DMS79 treated with DMSO at 0.1 percent for 48 hours (cell line): ENCODE data around the gene BAX.
A peak's percentile ranks its signal among the peaks of the same experiment; 100 is the strongest.

Experiments used
- DNase-seq: peaks from one replicate; lab custom pipeline; 2025; lab: John Stamatoyannopoulos, UW

The BAX gene

GRCh38 chr19:48933382-48933932 is 21.2 kb upstream of the BAX start, which contains the start of gene DHDH:
DHDH (plus strand) TSS chr19:48933699; CDS start chr19:48933722, 23 bp downstream.
- DNase-seq, result peak; percentile 92

DNA sequence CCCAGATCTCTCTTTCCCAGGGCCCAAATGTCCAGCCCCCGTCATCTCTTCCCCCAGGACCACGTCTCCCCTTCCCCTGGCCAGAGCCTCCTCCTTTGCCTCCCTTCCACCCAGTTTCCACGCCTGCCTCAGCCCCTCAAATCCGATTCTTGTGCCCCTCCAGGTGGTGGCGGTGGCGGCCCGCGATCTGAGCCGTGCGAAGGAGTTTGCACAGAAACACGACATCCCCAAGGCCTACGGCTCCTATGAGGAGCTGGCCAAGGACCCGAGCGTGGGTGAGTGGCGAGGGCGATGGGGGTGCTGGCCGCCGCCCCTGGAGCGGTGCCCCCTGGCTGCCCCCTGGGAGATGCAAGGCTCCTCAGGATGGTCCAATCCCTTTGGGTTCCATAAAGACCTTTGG is 19.8 kb upstream of the BAX start:
- DNase-seq, result no peak

DNA sequence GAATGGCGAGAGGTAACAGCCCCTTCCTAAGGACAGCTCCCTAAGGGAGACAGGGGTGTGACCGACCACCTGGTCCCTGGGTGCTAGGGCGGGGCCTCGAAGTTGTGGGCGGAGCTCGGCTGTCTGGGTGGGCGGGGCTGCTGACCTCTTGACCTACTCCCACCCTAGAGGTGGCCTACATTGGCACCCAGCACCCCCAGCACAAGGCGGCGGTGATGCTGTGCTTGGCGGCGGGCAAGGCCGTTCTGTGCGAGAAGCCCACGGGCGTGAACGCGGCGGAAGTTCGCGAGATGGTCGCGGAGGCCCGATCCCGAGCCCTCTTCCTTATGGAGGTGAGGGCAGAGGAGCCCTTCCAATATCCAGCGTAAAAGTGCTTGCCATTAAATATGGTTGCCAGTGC is 18.8 kb upstream of the BAX start:
- DNase-seq, result no peak

DNA sequence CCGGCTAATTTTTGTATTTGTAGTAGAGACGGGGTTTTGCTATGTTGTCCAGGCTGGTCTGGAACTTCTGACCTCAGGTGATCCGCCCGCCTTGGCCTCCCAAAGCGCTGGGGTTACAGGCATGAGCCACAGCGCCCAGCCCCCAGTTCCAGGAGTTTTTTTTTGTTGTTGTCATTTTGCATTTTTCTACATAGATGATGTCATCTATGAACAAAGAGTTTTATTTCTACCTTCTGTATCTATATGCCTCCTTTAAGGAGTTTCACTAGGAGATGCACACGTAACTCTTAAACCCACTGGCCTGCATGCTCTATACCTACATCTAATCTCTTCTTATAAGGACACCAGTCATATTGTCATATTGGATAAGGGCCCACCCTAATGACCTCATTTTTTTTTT is 16.4 kb upstream of the BAX start:
- no peak for DNase-seq

- no peak for DNase-seq
Observed at GRCh38 chr19:48940902-48941301, 13.8 kb upstream of the BAX start.

GRCh38 chr19:48943081-48943480 is 11.6 kb upstream of the BAX start:
- no peak for DNase-seq

DNA sequence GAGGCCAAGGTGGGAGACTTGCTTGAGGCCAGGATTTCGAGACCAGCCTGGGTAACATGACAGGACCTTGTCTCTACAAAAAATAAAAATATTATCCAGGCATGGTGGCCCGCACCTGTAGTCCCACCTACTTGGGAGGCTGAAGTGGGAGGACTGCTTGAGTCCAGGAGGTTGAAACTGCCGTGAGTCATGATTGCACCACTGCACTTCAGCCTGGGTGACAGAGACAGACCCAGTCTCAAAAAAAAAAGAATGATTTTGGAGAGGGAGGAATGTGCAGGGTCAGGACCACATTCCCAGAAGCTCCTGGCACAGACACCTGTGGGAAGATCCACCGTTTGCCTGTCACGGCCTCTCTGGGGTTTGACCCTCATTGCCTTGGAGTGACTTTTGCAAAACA is 9.3 kb upstream of the BAX start:
- DNase-seq, result no peak

- DNase-seq, result no peak
Observed at GRCh38 chr19:48945817-48946216, 8.9 kb upstream of the BAX start.

DNA sequence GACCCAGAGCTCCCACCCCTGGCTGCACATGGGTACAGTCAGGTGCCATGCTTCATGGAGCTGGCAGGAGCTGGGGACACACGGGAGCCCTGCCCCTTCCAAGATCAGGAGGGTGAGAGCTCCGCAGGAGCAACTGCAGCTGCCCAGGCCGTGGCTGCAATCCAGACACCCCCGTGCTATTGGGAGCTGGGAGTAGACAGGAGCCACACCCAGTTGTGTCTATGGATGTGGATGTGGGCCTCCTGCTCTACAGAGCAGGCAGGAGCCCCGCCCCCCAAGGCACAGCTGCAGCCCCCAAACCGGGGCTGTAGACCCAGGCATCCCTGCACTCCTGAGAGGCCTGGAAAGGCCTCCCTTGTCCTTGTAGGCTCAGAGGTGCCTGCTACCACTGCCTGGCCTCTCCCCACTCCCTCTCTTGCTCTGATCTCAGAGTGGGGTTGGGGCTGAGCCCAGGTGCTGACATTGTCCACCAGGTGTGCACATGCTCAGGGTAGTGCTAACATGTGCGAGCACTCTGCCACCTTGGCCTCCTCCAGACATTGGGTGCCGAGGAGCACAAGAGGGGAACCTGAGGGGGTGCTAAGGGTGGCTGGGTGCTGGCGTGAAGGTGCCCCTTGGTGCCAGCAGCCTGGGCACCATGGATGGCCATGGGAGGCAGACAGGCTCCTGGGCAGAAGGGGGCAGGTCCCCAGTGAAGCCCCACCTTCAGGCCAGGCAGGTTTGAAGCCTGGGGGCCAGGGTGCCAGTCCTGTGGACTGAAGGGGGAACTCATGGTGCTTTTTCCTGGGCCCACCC is 8.0 kb upstream of the BAX start:
- no peak for DNase-seq

DNA sequence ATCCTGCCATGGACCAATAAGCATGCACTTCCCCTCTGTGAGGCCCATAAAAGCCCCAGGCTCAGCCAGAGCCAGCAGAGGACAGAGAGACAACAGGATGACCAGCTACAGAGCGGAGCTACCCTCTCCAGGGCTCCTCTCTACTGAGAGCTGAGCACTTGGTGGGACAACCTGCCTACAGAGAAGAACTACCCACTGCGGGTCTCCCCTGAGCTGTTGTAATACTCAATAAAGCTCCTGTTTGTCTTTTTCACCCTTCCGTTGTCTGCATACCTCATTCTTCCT is 7.5 kb upstream of the BAX start:
- DNase-seq, result no peak

- DNase-seq, result no peak
Observed at GRCh38 chr19:48950159-48950558, 4.5 kb upstream of the BAX start.

DNA sequence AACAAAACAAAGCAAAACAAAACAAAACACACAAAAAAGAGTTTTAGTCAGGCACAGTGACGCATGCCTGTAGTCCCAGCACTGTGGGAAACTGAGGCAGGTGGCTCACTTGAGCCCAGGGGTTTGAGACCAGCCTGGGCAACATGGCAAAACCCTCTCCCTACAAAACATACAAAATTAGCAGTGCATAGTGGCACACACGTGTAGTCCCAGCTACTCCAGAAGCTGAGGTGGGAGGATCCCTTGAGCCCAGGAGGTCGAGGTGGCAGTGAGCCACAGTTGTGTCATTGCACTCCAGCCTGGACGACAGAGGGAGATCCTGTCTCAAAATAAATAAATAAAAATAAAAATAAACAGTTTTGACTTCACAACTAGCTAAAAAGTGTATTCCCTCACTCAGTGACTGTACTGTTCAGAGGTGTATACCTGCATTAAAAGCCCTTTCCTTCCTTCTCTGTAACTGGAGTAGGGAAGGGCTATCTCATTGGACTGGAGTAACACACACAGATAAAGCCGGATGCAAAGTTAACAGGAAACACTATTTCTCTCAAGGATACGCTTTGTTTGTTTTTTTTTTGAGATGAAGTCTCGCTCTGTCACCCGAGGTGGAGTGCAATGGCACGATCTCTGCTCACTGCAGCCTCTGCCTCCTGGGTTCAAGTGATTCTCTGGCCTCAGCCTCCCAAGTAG is 3.7 kb upstream of the BAX start:
- no peak for DNase-seq

- DNase-seq, result no peak
Observed at GRCh38 chr19:48953141-48953540, 1.5 kb upstream of the BAX start.

DNA sequence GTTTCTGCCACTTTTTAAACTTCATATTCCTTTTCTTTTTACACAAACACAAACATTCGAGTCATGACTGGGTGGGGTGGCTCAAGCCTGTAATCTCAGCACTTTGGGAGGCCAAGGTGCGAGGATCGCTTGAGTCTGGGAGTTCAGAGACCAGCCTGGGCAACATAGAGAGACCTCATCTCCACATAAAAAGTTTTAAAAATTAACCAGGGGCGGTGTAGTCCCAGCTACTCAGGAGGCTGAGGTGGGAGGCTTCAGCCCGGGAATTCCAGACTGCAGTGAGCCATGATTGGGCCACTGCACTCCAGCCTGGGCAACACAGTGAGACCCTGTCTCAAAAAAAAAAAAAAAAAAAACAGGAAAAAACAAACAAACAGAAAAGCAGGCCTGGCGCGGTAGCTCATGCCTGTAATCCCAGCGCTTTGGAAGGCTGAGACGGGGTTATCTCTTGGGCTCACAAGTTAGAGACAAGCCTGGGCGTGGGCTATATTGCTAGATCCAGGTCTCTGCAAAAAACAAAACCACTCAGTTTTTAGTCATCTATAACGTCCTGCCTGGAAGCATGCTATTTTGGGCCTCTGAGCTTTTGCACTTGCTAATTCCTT is 583 bp upstream of the BAX start:
- no peak for DNase-seq

- DNase-seq, result no peak
Observed at GRCh38 chr19:48955308-48955958, 758 bp downstream of the BAX start.

GRCh38 chr19:48958006-48958405 is 3.3 kb downstream of the BAX start:
- DNase-seq, result no peak

DNA sequence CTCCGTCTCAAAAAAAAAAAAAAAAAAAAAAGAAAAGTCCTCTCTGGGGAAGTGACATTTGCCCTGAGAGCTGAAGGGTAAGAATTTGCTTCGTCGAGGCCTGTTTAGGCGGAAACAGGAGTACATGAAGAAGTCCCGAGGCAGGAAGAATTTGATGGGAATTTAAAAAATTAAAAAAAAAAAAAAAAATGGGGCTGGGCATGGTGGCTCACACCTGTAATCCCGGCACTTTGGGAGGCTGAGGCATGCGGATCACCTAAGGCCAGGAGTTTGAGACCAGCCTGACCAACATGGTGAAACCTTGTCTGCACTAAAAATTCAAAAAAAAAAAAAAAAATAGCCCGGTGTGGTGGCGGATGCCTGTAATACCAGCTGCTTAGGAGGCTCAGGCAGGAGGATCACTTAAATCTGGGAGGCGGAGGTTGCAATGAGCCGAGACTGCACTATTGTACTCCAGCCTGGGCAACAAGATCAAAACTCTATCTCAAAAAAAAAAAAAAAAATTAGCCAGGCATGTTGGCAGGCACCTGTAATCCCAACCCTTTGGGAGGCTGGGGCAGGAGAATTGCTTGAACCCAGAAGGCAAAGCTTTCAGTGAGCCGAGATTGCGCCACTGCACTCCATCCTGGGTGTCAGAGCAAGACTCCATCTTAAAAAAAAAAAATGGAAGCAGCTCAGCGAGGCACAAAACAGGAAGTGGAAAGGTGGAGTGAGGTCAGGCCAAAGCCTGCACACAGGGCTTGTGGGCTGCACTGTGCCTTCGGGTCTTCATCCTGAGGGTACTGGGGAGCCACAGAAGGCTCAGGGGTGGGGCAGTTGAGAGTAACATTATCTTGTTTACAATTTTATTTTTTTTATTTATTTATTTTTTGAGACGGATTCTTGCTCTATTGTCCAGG is 4.9 kb downstream of the BAX start:
- DNase-seq, result no peak

DNA sequence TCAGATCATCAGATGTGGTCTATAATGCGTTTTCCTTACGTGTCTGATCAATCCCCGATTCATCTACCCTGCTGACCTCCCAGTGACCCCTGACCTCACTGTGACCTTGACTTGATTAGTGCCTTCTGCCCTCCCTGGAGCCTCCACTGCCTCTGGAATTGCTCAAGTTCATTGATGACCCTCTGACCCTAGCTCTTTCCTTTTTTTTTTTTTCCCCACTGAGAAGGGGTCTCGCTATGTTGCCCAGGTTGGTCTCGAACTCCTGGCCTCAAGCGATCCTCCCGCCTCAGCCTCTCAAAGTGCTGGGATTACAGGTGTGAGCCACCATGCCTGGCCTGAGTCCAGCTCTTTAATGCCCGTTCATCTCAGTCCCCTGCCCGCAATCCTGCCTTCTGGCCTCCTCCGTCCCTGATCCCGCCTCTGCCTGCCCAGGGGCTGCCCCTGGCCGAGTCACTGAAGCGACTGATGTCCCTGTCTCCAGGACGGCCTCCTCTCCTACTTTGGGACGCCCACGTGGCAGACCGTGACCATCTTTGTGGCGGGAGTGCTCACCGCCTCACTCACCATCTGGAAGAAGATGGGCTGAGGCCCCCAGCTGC is 6.5 kb downstream of the BAX start:
- DNase-seq, result no peak

DNA sequence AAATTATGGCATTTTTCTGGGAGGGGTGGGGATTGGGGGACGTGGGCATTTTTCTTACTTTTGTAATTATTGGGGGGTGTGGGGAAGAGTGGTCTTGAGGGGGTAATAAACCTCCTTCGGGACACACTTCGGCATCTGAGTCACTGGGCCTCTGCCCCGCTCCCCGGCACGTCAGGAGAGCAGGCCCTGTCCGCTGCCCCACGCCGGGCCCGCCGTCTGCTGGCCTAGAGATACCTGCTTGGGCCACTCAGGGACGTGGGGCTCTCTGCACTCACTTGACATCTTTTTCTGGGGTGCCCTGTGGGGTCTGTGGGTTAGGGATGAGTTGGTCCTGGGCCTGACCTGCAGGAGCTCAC is 7.0 kb downstream of the BAX start:
- DNase-seq, result no peak

DNA sequence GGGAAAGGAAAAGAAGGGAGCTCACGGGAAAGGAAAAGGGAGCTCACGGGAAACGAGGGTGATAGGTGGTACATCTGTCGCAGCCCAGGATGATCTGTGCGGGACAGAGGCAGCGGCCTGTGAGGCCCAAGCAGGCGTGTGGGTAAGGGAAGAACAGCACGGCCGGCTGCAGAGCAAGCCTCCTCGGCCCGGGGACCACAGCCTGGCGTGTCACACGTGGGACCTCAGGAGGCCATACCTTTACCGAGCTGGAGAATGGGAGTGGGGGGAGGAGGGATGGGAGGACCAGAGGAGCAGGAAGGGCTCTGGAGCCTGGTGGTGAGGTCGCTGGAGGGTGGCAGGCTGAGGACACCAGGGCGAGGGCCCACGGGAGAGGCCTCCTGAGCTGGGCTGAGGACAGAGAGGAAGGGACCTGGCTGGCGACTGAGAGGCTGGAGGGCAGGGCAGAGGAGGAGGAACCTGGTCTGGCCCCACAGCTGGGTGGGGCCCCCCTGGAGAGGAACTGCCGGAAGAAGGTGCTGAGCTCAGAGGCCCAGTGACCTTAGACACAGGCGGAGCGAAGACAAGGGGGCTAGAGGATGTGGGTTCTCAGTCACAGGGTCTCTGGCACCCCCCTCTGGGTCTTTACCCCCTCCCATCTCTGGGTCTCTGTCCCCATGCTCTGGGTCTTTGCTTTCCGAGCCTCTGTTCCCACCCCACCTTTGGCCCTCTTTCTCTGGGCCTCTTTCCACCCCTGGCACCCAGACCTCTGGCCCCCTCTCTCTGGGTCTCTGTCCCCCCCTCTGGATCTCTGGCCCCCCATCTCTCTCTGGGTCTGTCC is 7.6 kb downstream of the BAX start:
- no peak for DNase-seq

DNA sequence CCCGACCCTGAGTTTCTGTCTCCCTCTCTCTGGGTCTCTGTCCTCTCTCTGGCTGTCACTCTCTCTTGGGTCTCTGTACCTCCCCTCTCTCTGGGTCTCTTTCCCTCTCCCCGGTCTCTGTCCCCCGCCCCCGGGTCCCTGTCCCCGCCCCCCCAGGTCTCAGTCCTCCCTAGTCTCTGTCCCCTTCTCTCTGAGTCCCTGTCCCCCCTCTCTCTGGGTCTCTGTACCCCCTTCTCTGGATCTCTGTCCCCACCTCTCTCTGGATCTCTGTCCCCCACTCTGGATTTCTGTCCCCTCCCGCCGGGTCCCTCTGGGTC is 8.1 kb downstream of the BAX start:
- no peak for DNase-seq
